ENCODE measurements around the gene TWIST2.

The TWIST2 gene

GRCh38 chr2:238891457-238892203 lies 43.7 kb downstream of the TWIST2 start:
- no peak overlapping the region for H2AFZ ChIP-seq (ENCODE audit: low read length)
- TF ChIP-seq CTCF (conservative IDR thresholded peaks at IDR 0.05; ENCODE audit: low read length) (no peak), EZH2phosphoT487 (IDR thresholded peaks at IDR 0.05; ENCODE audit: borderline replicate concordance) (no peak)
- H3F3A ChIP-seq (ENCODE audit: low read depth) = no peaks in the 10 kb centered on the region
- H3K4me1 ChIP-seq (ENCODE audit: insufficient read depth, low read length, poor library complexity, severe bottlenecking) = no peaks in the 10 kb centered on the region
- no peaks in the 10 kb centered on the region for H3K27me3 ChIP-seq (ENCODE audit: insufficient read depth, low read length, poor library complexity, severe bottlenecking)
- no peak overlapping the region for H3K4me3 ChIP-seq (ENCODE audit: low read length, poor library complexity, severe bottlenecking)
- H3K4me2 ChIP-seq (ENCODE audit: low read depth, low read length, poor library complexity, severe bottlenecking) = no peak overlapping the region
- H4K20me1 ChIP-seq (ENCODE audit: insufficient read depth, low read length, poor library complexity, severe bottlenecking) = no peaks in the 10 kb centered on the region
- no peaks in the 10 kb centered on the region for H3K9me2 ChIP-seq (replicated peaks; ENCODE audit: low read depth, low read length)
- no peaks in the 10 kb centered on the region for H3K9me3 ChIP-seq (ENCODE audit: insufficient read depth, low read depth, low read length)
- no peaks in the 10 kb centered on the region for H3K36me3 ChIP-seq (ENCODE audit: insufficient read depth, low read length)
- H3K79me2 ChIP-seq (ENCODE audit: insufficient read depth, low read length) = no peaks in the 10 kb centered on the region
- no peak overlapping the region for H3K9ac ChIP-seq (ENCODE audit: low read depth, low read length, poor library complexity, severe bottlenecking)

- H3K4me2 ChIP-seq (ENCODE audit: low read depth, low read length, poor library complexity, severe bottlenecking) = no peak overlapping the region
- TF ChIP-seq CTCF (conservative IDR thresholded peaks at IDR 0.05; ENCODE audit: low read length) (no peak), EZH2phosphoT487 (IDR thresholded peaks at IDR 0.05; ENCODE audit: borderline replicate concordance) (no peak)
- no peaks in the 10 kb centered on the region for H3K4me1 ChIP-seq (ENCODE audit: insufficient read depth, low read length, poor library complexity, severe bottlenecking)
- no peak overlapping the region for H3K4me3 ChIP-seq (ENCODE audit: low read length, poor library complexity, severe bottlenecking)
- H3K9me2 ChIP-seq (replicated peaks; ENCODE audit: low read depth, low read length) = no peaks in the 10 kb centered on the region
- H3F3A ChIP-seq (ENCODE audit: low read depth) = no peaks in the 10 kb centered on the region
- no peaks in the 10 kb centered on the region for H3K27me3 ChIP-seq (ENCODE audit: insufficient read depth, low read length, poor library complexity, severe bottlenecking)
- H3K9me3 ChIP-seq (ENCODE audit: insufficient read depth, low read depth, low read length) = no peaks in the 10 kb centered on the region
- no peaks in the 10 kb centered on the region for H3K79me2 ChIP-seq (ENCODE audit: insufficient read depth, low read length)
- no peak overlapping the region for H3K9ac ChIP-seq (ENCODE audit: low read depth, low read length, poor library complexity, severe bottlenecking)
- no peaks in the 10 kb centered on the region for H4K20me1 ChIP-seq (ENCODE audit: insufficient read depth, low read length, poor library complexity, severe bottlenecking)
- H3K36me3 ChIP-seq (ENCODE audit: insufficient read depth, low read length) = no peaks in the 10 kb centered on the region
- H2AFZ ChIP-seq (ENCODE audit: low read length) = no peak overlapping the region
Observed at GRCh38 chr2:238892204-238892500, 44.3 kb downstream of the TWIST2 start.

- Histone ChIP-seq H3K9me3 (ENCODE audit: insufficient read depth, low read depth, low read length) (no peaks in the 10 kb centered on the region), H3K4me3 (ENCODE audit: low read length, poor library complexity, severe bottlenecking) (no peak overlapping the region), H2AFZ (ENCODE audit: low read length) (no peak overlapping the region), H3K9ac (ENCODE audit: low read depth, low read length, poor library complexity, severe bottlenecking) (no peak overlapping the region), H3K79me2 (ENCODE audit: insufficient read depth, low read length) (no peaks in the 10 kb centered on the region), H3F3A (ENCODE audit: low read depth) (no peaks in the 10 kb centered on the region), H3K36me3 (ENCODE audit: insufficient read depth, low read length) (no peaks in the 10 kb centered on the region), H4K20me1 (ENCODE audit: insufficient read depth, low read length, poor library complexity, severe bottlenecking) (no peaks in the 10 kb centered on the region), H3K4me1 (ENCODE audit: insufficient read depth, low read length, poor library complexity, severe bottlenecking) (no peaks in the 10 kb centered on the region), H3K9me2 (replicated peaks; ENCODE audit: low read depth, low read length) (no peaks in the 10 kb centered on the region), H3K4me2 (ENCODE audit: low read depth, low read length, poor library complexity, severe bottlenecking) (no peak overlapping the region), H3K27me3 (ENCODE audit: insufficient read depth, low read length, poor library complexity, severe bottlenecking) (no peaks in the 10 kb centered on the region)
- TF ChIP-seq CTCF (conservative IDR thresholded peaks at IDR 0.05; ENCODE audit: low read length) (no peak), EZH2phosphoT487 (IDR thresholded peaks at IDR 0.05; ENCODE audit: borderline replicate concordance) (no peak)
Observed at GRCh38 chr2:238892796-238893195, 44.9 kb downstream of the TWIST2 start.

Data from Loucy (cell line).